KMS-11 (cell line): ENCODE results near the gene PSAP.

ENCODE experiments used
- H2AFZ ChIP-seq: fragments of 200-600 bp; sonication (generic); 2 replicates; pipeline ENCODE4 v1.6.1; 2016; ENCODE audit warnings: antibody characterized with exemption, mixed run types, low read depth
- H3K27ac ChIP-seq: fragments of 200-600 bp; sonication (generic); 2 replicates; pipeline ENCODE4 v1.6.1; 2016; ENCODE audit warnings: mild to moderate bottlenecking, mixed run types
- H3K27me3 ChIP-seq: fragments of 200-600 bp; sonication (generic); 2 replicates; pipeline ENCODE4 v1.6.1; 2017; ENCODE audit warnings: mild to moderate bottlenecking, low read depth, mixed run types, moderate library complexity; ENCODE audit not compliant: insufficient read depth
- H3K36me3 ChIP-seq: fragments of 200-600 bp; sonication (generic); 2 replicates; pipeline ENCODE4 v1.6.1; 2017; ENCODE audit warnings: mild to moderate bottlenecking, mixed run types; ENCODE audit not compliant: insufficient read depth
- H3K4me1 ChIP-seq: fragments of 200-600 bp; sonication (generic); 2 replicates; pipeline ENCODE4 v1.6.1; 2016; ENCODE audit warnings: mild to moderate bottlenecking, low read depth, mixed run types; ENCODE audit not compliant: poor library complexity, severe bottlenecking
- H3K4me2 ChIP-seq: fragments of 200-600 bp; sonication (generic); 2 replicates; pipeline ENCODE4 v1.7.0; 2016; ENCODE audit warnings: mild to moderate bottlenecking, mixed run types
- H3K4me3 ChIP-seq: fragments of 200-600 bp; sonication (generic); IDR thresholded peaks from 2 replicates; pipeline ENCODE4 v1.6.1; 2017; ENCODE audit warnings: low read depth, low read length, mixed read lengths; ENCODE audit not compliant: insufficient read depth
- H3K79me2 ChIP-seq: fragments of 200-600 bp; sonication (generic); 2 replicates; pipeline ENCODE4 v1.6.1; 2016; ENCODE audit warnings: low read depth, mixed run types; ENCODE audit not compliant: insufficient read depth
- H3K9ac ChIP-seq: fragments of 200-600 bp; sonication (generic); 2 replicates; pipeline ENCODE4 v1.6.1; 2016; ENCODE audit warnings: mild to moderate bottlenecking, mixed run types
- H4K20me1 ChIP-seq: fragments of 200-600 bp; sonication (generic); 2 replicates; pipeline ENCODE4 v1.6.1; 2016; ENCODE audit warnings: mild to moderate bottlenecking, mixed run types; ENCODE audit not compliant: insufficient read depth
- TF ChIP-seq, protein P1 (sequence below): fragments of 200-600 bp; sonication (generic); conservative IDR thresholded peaks from 2 replicates; pipeline ENCODE4 v1.6.1; 2017; ENCODE audit warnings: low read depth, mild to moderate bottlenecking, antibody characterized with exemption, low read length, moderate library complexity, mixed read lengths

The PSAP gene

DNA sequence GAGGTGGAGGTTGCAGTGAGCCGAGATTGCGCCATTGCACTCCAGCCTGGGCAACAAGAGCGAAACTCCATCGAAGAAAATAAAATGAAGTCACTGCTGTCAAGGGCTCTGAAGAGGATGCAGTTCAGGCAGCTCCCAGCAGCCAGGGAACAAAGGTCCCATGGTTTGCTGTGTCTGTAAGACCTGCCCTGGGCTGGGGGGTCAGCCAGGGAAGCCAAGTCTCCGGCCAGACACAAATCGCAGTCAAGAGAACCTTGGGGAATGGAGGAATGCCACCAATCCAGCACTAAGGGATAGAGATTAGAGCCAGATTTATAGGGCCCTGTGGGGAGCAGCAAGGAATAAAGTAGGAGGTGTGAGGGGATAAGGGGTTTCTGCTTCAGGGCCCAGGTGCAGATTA lies 48.8 kb downstream of the PSAP start:
- TF ChIP-seq, protein P1, sequence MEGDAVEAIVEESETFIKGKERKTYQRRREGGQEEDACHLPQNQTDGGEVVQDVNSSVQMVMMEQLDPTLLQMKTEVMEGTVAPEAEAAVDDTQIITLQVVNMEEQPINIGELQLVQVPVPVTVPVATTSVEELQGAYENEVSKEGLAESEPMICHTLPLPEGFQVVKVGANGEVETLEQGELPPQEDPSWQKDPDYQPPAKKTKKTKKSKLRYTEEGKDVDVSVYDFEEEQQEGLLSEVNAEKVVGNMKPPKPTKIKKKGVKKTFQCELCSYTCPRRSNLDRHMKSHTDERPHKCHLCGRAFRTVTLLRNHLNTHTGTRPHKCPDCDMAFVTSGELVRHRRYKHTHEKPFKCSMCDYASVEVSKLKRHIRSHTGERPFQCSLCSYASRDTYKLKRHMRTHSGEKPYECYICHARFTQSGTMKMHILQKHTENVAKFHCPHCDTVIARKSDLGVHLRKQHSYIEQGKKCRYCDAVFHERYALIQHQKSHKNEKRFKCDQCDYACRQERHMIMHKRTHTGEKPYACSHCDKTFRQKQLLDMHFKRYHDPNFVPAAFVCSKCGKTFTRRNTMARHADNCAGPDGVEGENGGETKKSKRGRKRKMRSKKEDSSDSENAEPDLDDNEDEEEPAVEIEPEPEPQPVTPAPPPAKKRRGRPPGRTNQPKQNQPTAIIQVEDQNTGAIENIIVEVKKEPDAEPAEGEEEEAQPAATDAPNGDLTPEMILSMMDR: no peak
- Histone ChIP-seq H3K36me3 (no peaks in the 10 kb centered on the region), H3K9ac (no peak overlapping the region), H3K27me3 (peaks cover 48% of the 10 kb centered on the region; the same call in 1 of the 2 replicates), H3K27ac (no peak overlapping the region), H2AFZ (no peak overlapping the region), H3K4me1 (no peaks in the 10 kb centered on the region), H4K20me1 (no peaks in the 10 kb centered on the region), H3K4me3 (no peak overlapping the region), H3K79me2 (no peaks in the 10 kb centered on the region), H3K4me2 (no peak overlapping the region)

DNA sequence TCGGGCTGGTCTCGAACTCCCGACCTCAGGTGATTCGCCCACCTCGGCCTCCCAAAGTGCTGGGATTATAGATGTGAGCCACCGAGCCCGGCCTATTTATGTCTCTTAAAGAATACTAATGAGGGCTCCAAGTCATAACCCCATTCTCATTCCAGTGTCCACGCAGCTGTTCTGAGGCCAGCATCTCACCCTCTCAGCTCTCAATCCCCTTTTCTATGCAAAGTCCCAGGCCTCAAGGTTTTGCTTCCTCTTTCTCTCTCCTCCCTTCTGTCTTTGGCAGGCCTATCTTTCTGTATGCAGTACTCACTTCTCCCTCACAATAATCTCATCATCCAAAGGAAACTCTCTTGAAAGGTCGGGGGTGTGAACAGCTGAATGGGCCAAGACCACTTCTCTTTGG lies 49.7 kb downstream of the PSAP start:
- Histone ChIP-seq H3K79me2 (no peaks in the 10 kb centered on the region), H3K4me3 (no peak overlapping the region), H2AFZ (no peak overlapping the region), H3K9ac (no peak overlapping the region), H3K4me1 (no peaks in the 10 kb centered on the region), H3K27ac (no peak overlapping the region), H3K4me2 (no peak overlapping the region), H3K27me3 (peaks cover 48% of the 10 kb centered on the region; the same call in 1 of the 2 replicates), H3K36me3 (no peaks in the 10 kb centered on the region), H4K20me1 (no peaks in the 10 kb centered on the region)
- TF ChIP-seq, protein P1: no peak

DNA sequence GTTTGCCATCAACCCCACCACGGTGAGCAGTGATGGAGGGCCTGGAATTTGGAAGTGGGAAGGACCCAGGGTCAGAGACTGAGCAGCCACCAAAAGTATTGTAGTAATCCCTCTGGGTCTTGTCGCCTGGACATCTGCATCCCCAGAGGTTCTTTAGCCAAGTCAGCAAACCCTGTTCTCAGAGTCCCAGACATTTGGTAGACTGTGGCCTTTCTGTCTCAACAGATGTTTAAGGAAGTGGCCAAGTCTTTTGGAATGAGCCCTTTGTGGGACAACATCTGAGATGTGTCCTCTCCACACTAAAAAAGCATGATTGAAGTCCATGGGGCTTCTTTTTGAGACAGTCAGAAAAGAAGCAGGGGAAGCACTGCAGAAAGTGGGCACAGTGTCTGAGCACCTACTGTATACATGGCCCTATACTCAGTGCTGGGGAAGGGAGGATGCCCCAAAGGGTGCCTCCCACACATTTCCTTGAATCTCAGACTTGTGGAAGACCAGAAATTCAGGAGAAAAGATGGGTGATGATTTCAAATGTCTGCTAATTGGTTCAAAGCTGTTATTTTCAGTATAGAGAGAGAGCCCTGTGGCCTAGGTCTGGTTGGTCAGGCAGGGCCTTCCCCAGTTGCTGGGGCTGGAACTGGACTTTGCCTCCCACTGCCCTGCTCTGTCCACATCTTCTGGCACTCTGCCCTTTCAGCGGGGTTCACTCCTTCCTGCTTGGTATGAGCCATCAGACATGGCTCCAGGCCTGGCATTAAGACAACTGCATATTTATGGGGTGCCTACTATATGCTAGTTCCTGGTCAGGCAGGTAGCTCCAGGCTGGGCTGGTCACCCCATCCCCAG lies 51.2 kb downstream of the PSAP start:
- Histone ChIP-seq H3K4me3 (no peak overlapping the region), H3K4me1 (no peaks in the 10 kb centered on the region), H3K79me2 (no peaks in the 10 kb centered on the region), H3K9ac (no peak overlapping the region), H3K4me2 (no peak overlapping the region), H3K27me3 (peaks cover 50% of the 10 kb centered on the region; the same call in 1 of the 2 replicates), H2AFZ (no peak overlapping the region), H3K36me3 (no peaks in the 10 kb centered on the region), H3K27ac (no peak overlapping the region), H4K20me1 (no peaks in the 10 kb centered on the region)
- TF ChIP-seq, protein P1: no peak

DNA sequence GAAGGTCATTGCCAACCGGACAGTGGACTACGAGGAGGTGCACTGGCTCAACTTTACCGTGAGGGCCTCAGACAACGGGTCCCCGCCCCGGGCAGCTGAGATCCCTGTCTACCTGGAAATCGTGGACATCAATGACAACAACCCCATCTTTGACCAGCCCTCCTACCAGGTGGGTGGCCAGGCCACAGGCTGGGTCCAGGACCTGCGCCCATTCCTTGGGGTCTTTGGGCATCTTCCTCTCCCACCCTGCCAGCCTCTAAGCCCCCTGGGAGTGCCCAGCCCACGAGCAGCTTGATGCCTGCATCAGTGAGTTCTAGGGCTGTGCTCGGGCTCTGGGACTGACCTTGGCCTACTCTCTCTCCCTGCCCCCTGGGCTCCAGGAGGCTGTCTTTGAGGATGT lies 51.9 kb downstream of the PSAP start:
- H3K79me2 ChIP-seq: no peaks in the 10 kb centered on the region
- H3K27ac ChIP-seq: no peak overlapping the region
- H4K20me1 ChIP-seq: no peaks in the 10 kb centered on the region
- TF ChIP-seq, protein P1: no peak
- no peak overlapping the region for H3K4me3 ChIP-seq
- H3K27me3 ChIP-seq: peaks cover 52% of the 10 kb centered on the region; the same call in 1 of the 2 replicates
- H2AFZ ChIP-seq: no peak overlapping the region
- H3K4me1 ChIP-seq: no peaks in the 10 kb centered on the region
- H3K36me3 ChIP-seq: no peaks in the 10 kb centered on the region
- no peak overlapping the region for H3K9ac ChIP-seq
- no peak overlapping the region for H3K4me2 ChIP-seq
